ENCODE measurements around the gene PARK7. TPM values are rescaled to one million over a fixed set of nuclear protein-coding genes. Genes with fewer than 3 reads are reported as not detected.
A peak's percentile ranks its signal among the peaks of the same experiment; 100 is the strongest.

PARK7 gene
- total RNA-seq, 1 experiment from 2014 or later: 352 TPM

DNA sequence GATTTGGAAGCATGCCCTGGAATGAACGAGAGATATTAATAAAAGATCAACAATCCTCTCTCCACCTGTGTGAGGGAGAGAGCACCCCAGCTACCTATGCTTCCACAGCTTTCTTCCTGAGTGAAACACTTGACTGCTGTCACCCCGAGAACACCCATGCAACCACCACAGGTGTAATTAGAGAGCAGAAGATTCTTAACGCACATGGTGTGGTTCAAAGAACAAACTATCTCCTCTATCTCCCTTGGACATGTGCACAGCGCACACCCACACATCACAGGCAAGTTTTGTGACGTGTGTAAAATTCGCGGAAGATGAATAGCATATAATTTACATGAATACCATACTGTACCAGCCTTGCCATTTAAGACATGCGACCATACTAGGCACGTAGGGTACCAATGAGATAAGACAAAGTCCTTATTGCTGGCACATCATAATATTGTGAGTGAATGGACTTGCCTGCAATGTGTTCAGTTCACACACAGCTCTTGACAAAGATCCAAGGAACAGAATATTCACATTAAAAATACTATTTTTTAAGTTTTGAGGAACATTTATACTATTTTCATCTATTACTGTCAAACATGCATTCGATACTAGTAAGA is 53.0 kb downstream of the PARK7 start:
- CTCF ChIA-PET: interaction anchor here (0.5 to 2.4 kb wide), 11 partner anchors 9 to 834 kb away, joined by 3 to 50 read pairs (median 4); no protein-coding TSS in a partner anchor
- intact Hi-C loops (cut with micrococcal nuclease; ENCODE audit: unreplicated experiment): loop anchor here (10.0 kb wide), 1 partner anchor 330 kb away; no protein-coding TSS in a partner anchor
- H3K36me3 ChIP-seq (ENCODE audit: insufficient read depth, low read length, poor library complexity, severe bottlenecking): peaks cover 39% of the 10 kb centered on the region

DNA sequence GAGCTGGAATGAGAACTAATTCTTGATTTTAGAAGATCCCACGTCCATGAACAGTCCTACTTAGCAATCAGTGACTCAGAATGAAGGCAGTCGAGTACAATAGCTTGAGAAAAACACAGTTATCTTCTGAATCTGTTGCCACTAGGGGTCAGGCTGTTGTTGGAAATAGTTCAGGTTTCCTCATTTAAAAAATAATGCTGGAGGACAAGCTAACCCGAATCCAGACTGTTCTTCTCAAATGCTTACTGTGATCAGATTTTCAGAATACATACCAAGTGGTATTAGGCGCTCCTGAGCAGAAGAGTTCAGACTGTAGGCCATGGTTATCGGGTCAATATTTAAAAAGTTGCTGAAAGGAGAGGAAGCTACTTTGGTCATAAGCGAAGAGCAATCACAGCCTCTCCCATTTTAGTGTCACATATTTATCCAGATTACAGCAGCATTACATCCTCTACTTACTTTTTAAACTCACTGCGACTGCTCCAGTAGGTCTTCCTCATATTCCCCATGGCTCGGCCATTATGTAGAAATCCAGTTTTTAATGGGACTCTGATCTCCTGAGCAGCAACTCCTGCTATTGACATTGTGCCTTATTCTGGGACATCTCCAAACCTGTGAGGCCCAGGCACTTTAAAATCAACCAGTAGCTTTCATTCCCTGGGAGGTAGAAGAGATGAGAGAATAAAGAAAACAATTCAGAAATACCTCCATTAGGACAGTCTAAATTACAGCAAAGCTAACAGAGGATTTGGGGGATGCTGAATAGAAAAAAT is 53.7 kb downstream of the PARK7 start:
- BruUV-seq (replicated peaks): no TSS peak
- no peak overlapping the region for H3K4me3 ChIP-seq (ENCODE audit: low read depth, low read length, poor library complexity, severe bottlenecking)
- POLR2A ChIA-PET (ENCODE audit: low non-redundant PET): interaction anchor here (0.5 to 0.6 kb wide), 2 partner anchors 154 to 280 kb away, joined by 3 to 5 read pairs; no protein-coding TSS in a partner anchor
- TF ChIP-seq EZH2 (IDR thresholded peaks at IDR 0.05; ENCODE audit: borderline replicate concordance, low read depth, low read length, poor library complexity, severe bottlenecking): no peak
- TF ChIP-seq, protein P1, sequence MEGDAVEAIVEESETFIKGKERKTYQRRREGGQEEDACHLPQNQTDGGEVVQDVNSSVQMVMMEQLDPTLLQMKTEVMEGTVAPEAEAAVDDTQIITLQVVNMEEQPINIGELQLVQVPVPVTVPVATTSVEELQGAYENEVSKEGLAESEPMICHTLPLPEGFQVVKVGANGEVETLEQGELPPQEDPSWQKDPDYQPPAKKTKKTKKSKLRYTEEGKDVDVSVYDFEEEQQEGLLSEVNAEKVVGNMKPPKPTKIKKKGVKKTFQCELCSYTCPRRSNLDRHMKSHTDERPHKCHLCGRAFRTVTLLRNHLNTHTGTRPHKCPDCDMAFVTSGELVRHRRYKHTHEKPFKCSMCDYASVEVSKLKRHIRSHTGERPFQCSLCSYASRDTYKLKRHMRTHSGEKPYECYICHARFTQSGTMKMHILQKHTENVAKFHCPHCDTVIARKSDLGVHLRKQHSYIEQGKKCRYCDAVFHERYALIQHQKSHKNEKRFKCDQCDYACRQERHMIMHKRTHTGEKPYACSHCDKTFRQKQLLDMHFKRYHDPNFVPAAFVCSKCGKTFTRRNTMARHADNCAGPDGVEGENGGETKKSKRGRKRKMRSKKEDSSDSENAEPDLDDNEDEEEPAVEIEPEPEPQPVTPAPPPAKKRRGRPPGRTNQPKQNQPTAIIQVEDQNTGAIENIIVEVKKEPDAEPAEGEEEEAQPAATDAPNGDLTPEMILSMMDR (conservative IDR thresholded peaks at IDR 0.05; ENCODE audit: low read depth, low read length): peak; percentile 78
- CTCF ChIA-PET: interaction anchor here (0.5 to 2.4 kb wide), 14 partner anchors 9 to 833 kb away, joined by 3 to 50 read pairs (median 4); no protein-coding TSS in a partner anchor
- H3K4me1 ChIP-seq (ENCODE audit: insufficient read depth, low read length, poor library complexity, severe bottlenecking): peaks cover 56% of the 10 kb centered on the region
- H3K27ac ChIP-seq (ENCODE audit: low read depth, low read length, poor library complexity, severe bottlenecking): peak overlapping the region; percentile 43
- intact Hi-C loops (cut with micrococcal nuclease; ENCODE audit: unreplicated experiment): loop anchor here (10.0 kb wide), 1 partner anchor 330 kb away; no protein-coding TSS in a partner anchor
- peak; percentile 90 for DNase-seq (ENCODE audit: low spot score)
- H3K27me3 ChIP-seq (replicated peaks; ENCODE audit: insufficient read depth, low read depth, low read length, poor library complexity): no peaks in the 10 kb centered on the region
- no peaks in the 10 kb centered on the region for H3K9me3 ChIP-seq (ENCODE audit: low read depth, low read length, poor library complexity, severe bottlenecking)
- H3K36me3 ChIP-seq (ENCODE audit: insufficient read depth, low read length, poor library complexity, severe bottlenecking): peaks cover 39% of the 10 kb centered on the region

More for the DNA sequence above, 53.0 kb downstream of the PARK7 start:
- Histone ChIP-seq H3K4me3 (ENCODE audit: low read depth, low read length, poor library complexity, severe bottlenecking) (no peak overlapping the region), H3K4me1 (ENCODE audit: insufficient read depth, low read length, poor library complexity, severe bottlenecking) (peaks cover 49% of the 10 kb centered on the region), H3K9me3 (ENCODE audit: low read depth, low read length, poor library complexity, severe bottlenecking) (no peaks in the 10 kb centered on the region), H3K27ac (ENCODE audit: low read depth, low read length, poor library complexity, severe bottlenecking) (no peak overlapping the region), H3K27me3 (replicated peaks; ENCODE audit: insufficient read depth, low read depth, low read length, poor library complexity) (no peaks in the 10 kb centered on the region)
- no TSS peak for BruUV-seq (replicated peaks)
- POLR2A ChIA-PET (ENCODE audit: low non-redundant PET): interaction anchor here (0.5 to 0.6 kb wide), 2 partner anchors 155 to 281 kb away, joined by 3 to 5 read pairs; no protein-coding TSS in a partner anchor
- TF ChIP-seq, protein P1 (conservative IDR thresholded peaks at IDR 0.05; ENCODE audit: low read depth, low read length): no peak
- TF ChIP-seq EZH2 (IDR thresholded peaks at IDR 0.05; ENCODE audit: borderline replicate concordance, low read depth, low read length, poor library complexity, severe bottlenecking): no peak
- DNase-seq (ENCODE audit: low spot score): no peak

DNA sequence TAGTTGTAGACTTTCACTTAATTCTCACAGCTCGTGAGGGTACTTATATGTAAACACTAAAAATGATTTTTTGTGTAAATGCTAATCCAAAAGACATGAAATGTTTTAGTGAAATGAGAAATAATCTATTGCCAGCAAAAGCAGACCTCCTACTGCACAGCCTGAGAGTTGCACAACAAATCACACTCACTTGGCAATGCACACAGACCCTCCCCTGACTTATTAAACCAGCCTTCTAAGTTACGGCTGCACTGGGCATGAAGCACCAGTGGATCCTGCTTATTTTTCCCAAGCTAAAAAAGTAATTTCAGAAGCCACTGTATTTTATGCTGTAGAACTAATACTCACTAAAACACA is 54.3 kb downstream of the PARK7 start:
- DNase-seq (ENCODE audit: low spot score): peak; percentile 55
- Histone ChIP-seq H3K4me1 (ENCODE audit: insufficient read depth, low read length, poor library complexity, severe bottlenecking) (peaks cover 62% of the 10 kb centered on the region), H3K36me3 (ENCODE audit: insufficient read depth, low read length, poor library complexity, severe bottlenecking) (peaks cover 38% of the 10 kb centered on the region), H3K4me3 (ENCODE audit: low read depth, low read length, poor library complexity, severe bottlenecking) (no peak overlapping the region), H3K9me3 (ENCODE audit: low read depth, low read length, poor library complexity, severe bottlenecking) (no peaks in the 10 kb centered on the region), H3K27ac (ENCODE audit: low read depth, low read length, poor library complexity, severe bottlenecking) (peak overlapping the region; percentile 43), H3K27me3 (replicated peaks; ENCODE audit: insufficient read depth, low read depth, low read length, poor library complexity) (no peaks in the 10 kb centered on the region)
- ChIA-PET CTCF (interaction anchor here (0.8 to 2.4 kb wide), 7 partner anchors 8 to 334 kb away, joined by 3 to 50 read pairs (median 7); no protein-coding TSS in a partner anchor), POLR2A (ENCODE audit: low non-redundant PET) (no interaction called here)
- intact Hi-C loops (cut with micrococcal nuclease; ENCODE audit: unreplicated experiment): loop anchor here (1.0 to 10.0 kb wide), 2 partner anchors 299 to 329 kb away; no protein-coding TSS in a partner anchor
- TF ChIP-seq, protein P1 (conservative IDR thresholded peaks at IDR 0.05; ENCODE audit: low read depth, low read length): no peak
- TF ChIP-seq EZH2 (IDR thresholded peaks at IDR 0.05; ENCODE audit: borderline replicate concordance, low read depth, low read length, poor library complexity, severe bottlenecking): no peak
- no TSS peak for BruUV-seq (replicated peaks)
